Smooth muscle cell (in vitro differentiated cells): ENCODE measurements around the gene IER3. TPM values are rescaled to one million over a fixed set of nuclear protein-coding genes. Genes with fewer than 3 reads are reported as not detected.

Source experiments
- DNase-seq: peaks from one replicate; lab custom pipeline; 2025; ENCODE audit not compliant: unreplicated experiment; lab: John Stamatoyannopoulos, UW
- H2AFZ ChIP-seq: fragments of 200-600 bp; sonication (generic); 2 replicates; pipeline ENCODE4 v1.6.0; 2016; ENCODE audit warnings: antibody characterized with exemption, low read depth, mild to moderate bottlenecking
- H3F3A ChIP-seq: fragments of 200-600 bp; sonication (generic); 2 replicates; pipeline ENCODE4 v1.6.0; 2017; ENCODE audit warnings: antibody characterized with exemption, low read depth
- H3K27ac ChIP-seq: fragments of 200-600 bp; sonication (generic); 2 replicates; pipeline ENCODE4 v1.5.1; 2016; ENCODE audit warnings: low read depth, mild to moderate bottlenecking
- H3K27me3 ChIP-seq: fragments of 200-600 bp; sonication (generic); 2 replicates; pipeline ENCODE4 v1.6.1; 2016; ENCODE audit warnings: low read depth, mild to moderate bottlenecking
- H3K36me3 ChIP-seq: fragments of 200-600 bp; sonication (generic); 2 replicates; pipeline ENCODE4 v1.5.1; 2016; ENCODE audit warnings: low read depth
- H3K4me1 ChIP-seq: fragments of 200-600 bp; sonication (generic); 2 replicates; pipeline ENCODE4 v1.5.1; 2016; ENCODE audit warnings: low read depth
- H3K4me2 ChIP-seq: fragments of 200-600 bp; sonication (generic); 2 replicates; pipeline ENCODE4 v1.6.0; 2016; ENCODE audit warnings: mild to moderate bottlenecking
- H3K4me3 ChIP-seq: fragments of 200-600 bp; sonication (generic); 2 replicates; pipeline ENCODE4 v1.5.1; 2016; ENCODE audit warnings: mild to moderate bottlenecking
- H3K79me2 ChIP-seq: fragments of 200-600 bp; sonication (generic); 2 replicates; pipeline ENCODE4 v1.6.0; 2016; ENCODE audit warnings: low read depth, mild to moderate bottlenecking
- H3K9ac ChIP-seq: fragments of 200-600 bp; sonication (generic); 2 replicates; pipeline ENCODE4 v1.6.0; 2016; ENCODE audit warnings: low read depth
- H3K9me3 ChIP-seq: fragments of 200-600 bp; sonication (generic); replicated peaks from 2 replicates; pipeline ENCODE4 v1.5.1; 2016; ENCODE audit warnings: low read depth
- H4K20me1 ChIP-seq: fragments of 200-600 bp; sonication (generic); 2 replicates; pipeline ENCODE4 v1.6.0; 2016; ENCODE audit warnings: low read depth
- WGBS: methylation state at CpG from one replicate; pipeline ENCODE4 v1.1.7; 2016; ENCODE audit warnings: low lambda C conversion rate; 5-methylcytosine and 5-hydroxymethylcytosine counted together
- polyA plus RNA-seq: library from polyadenylated mRNA; unstranded; fragments of >200 nt; fragmentation: Nextera tagmentation; extraction: Ambion mirVana; gene quantifications from 2 replicates; pipeline ENCODE4 v1.2.1, GENCODE V29; 2016
- small RNA-seq: library from RNA; depleted of rRNA; stranded (forward); fragments of <200 nt; gene quantifications from one replicate; pipeline ENCODE3, GENCODE V24; 2014
- total RNA-seq: library from RNA; depleted of rRNA; stranded (reverse); fragments of >200 nt; gene quantifications from 2 replicates; pipeline ENCODE4 v1.2.3, GENCODE V29; 2014
- TF ChIP-seq, protein P1 (sequence below): fragments of 200-600 bp; sonication (generic); IDR thresholded peaks from 2 replicates; pipeline ENCODE4 v1.5.1; 2017; ENCODE audit warnings: borderline replicate concordance, mild to moderate bottlenecking, antibody characterized with exemption; ENCODE audit not compliant: insufficient read depth, poor library complexity, severe bottlenecking

Gene IER3
- total and polyA plus RNA-seq, 2 experiments from 2014 or later: 736 to 811 TPM

DNA sequence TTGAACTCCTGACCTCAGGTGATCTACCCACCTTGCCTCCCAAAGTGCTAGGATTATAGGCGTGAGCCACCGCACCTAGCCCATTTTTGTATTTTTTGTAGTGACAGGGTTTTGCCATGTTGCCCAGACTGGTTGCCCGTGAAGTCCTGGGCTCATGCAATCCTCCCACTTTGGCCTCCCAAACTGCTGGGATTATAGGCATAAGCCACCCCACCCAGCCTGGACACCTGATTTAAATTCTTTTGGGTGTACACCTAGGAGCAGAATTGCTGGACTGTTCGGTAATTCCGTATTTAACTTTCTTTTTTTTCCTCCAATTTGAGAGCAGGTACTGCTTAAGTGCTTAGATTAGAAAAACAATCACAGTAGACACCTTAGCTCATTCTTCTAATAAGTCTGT lies 47.9 kb downstream of the IER3 start:
- no peaks in the 10 kb centered on the region for H3K36me3 ChIP-seq
- no peaks in the 10 kb centered on the region for H3K27me3 ChIP-seq
- H3K4me1 ChIP-seq: no peaks in the 10 kb centered on the region
- no peaks in the 10 kb centered on the region for H3K79me2 ChIP-seq
- peaks cover 6% of the 10 kb centered on the region for H3F3A ChIP-seq
- H3K27ac ChIP-seq: no peak overlapping the region
- no peak overlapping the region for H3K9ac ChIP-seq
- TF ChIP-seq, protein P1, sequence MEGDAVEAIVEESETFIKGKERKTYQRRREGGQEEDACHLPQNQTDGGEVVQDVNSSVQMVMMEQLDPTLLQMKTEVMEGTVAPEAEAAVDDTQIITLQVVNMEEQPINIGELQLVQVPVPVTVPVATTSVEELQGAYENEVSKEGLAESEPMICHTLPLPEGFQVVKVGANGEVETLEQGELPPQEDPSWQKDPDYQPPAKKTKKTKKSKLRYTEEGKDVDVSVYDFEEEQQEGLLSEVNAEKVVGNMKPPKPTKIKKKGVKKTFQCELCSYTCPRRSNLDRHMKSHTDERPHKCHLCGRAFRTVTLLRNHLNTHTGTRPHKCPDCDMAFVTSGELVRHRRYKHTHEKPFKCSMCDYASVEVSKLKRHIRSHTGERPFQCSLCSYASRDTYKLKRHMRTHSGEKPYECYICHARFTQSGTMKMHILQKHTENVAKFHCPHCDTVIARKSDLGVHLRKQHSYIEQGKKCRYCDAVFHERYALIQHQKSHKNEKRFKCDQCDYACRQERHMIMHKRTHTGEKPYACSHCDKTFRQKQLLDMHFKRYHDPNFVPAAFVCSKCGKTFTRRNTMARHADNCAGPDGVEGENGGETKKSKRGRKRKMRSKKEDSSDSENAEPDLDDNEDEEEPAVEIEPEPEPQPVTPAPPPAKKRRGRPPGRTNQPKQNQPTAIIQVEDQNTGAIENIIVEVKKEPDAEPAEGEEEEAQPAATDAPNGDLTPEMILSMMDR: no peak
- no peak for DNase-seq
- WGBS: 92% methylated on average over 5 of the region's 5 CpGs
- H2AFZ ChIP-seq: no peak overlapping the region
- H3K4me2 ChIP-seq: no peak overlapping the region
- no peaks in the 10 kb centered on the region for H3K9me3 ChIP-seq
- H3K4me3 ChIP-seq: no peak overlapping the region
- no peaks in the 10 kb centered on the region for H4K20me1 ChIP-seq

Small RNA genes within 50 kb of the gene (small RNA-seq; reads per million reads assigned to genes)
- gene RF00019 (not detected), gene RN7SL353P (not detected)

Other genes starting within 250 kb of the IER3 start
- gene GNL1, start 188.1 kb downstream of the IER3 start, total RNA-seq: 16.5 and 27.2 TPM in 2 replicates
- 92.7 and 104 TPM in 2 replicates for gene GNL1, start 188.1 kb downstream of the IER3 start, polyA plus RNA-seq
- gene PRR3, start 187.3 kb downstream of the IER3 start, total RNA-seq: 12.7 and 29.4 TPM in 2 replicates
- gene PRR3, start 187.3 kb downstream of the IER3 start, polyA plus RNA-seq: 10.2 and 13.1 TPM in 2 replicates
- gene ABCF1, start 173.1 kb downstream of the IER3 start, total RNA-seq: 25.2 and 34.7 TPM in 2 replicates
- 39.1 and 57.3 TPM in 2 replicates for gene ABCF1, start 173.1 kb downstream of the IER3 start, polyA plus RNA-seq
- gene PPP1R10, start 127.3 kb downstream of the IER3 start, total RNA-seq: 42.1 and 65.1 TPM in 2 replicates
- gene PPP1R10, start 127.3 kb downstream of the IER3 start, polyA plus RNA-seq: 36.1 and 50.2 TPM in 2 replicates
- 38.7 and 53.2 TPM in 2 replicates for gene MRPS18B, start 126.7 kb downstream of the IER3 start, total RNA-seq
- 70.0 and 88.6 TPM in 2 replicates for gene MRPS18B, start 126.7 kb downstream of the IER3 start, polyA plus RNA-seq
- gene ATAT1, start 117.7 kb downstream of the IER3 start, total RNA-seq: 8.5 and 9.4 TPM in 2 replicates
- 16.5 and 18.8 TPM in 2 replicates for gene ATAT1, start 117.7 kb downstream of the IER3 start, polyA plus RNA-seq
- 1.8 and 4.3 TPM in 2 replicates for gene C6orf136, start 97.4 kb downstream of the IER3 start, total RNA-seq
- 5.3 and 8.8 TPM in 2 replicates for gene C6orf136, start 97.4 kb downstream of the IER3 start, polyA plus RNA-seq
- 12.4 and 16.0 TPM in 2 replicates for gene DHX16, start 71.5 kb downstream of the IER3 start, total RNA-seq
- gene DHX16, start 71.5 kb downstream of the IER3 start, polyA plus RNA-seq: 23.5 and 29.0 TPM in 2 replicates
- gene PPP1R18, start 57.9 kb downstream of the IER3 start, total RNA-seq: 42.7 and 55.3 TPM in 2 replicates
- 41.6 and 51.6 TPM in 2 replicates for gene PPP1R18, start 57.9 kb downstream of the IER3 start, polyA plus RNA-seq
- gene NRM, start 53.6 kb downstream of the IER3 start, total RNA-seq: 14.6 and 25.8 TPM in 2 replicates
- gene NRM, start 53.6 kb downstream of the IER3 start, polyA plus RNA-seq: 28.5 and 31.8 TPM in 2 replicates
- gene MDC1, start 27.3 kb downstream of the IER3 start, total RNA-seq: 6.9 and 7.0 TPM in 2 replicates
- 17.1 and 19.0 TPM in 2 replicates for gene MDC1, start 27.3 kb downstream of the IER3 start, polyA plus RNA-seq
- gene TUBB, start 24.2 kb downstream of the IER3 start, total RNA-seq: 1,002 and 1,039 TPM in 2 replicates
- gene TUBB, start 24.2 kb downstream of the IER3 start, polyA plus RNA-seq: 855 and 1,009 TPM in 2 replicates
- 79.8 and 87.6 TPM in 2 replicates for gene FLOT1, start 1.9 kb downstream of the IER3 start, total RNA-seq
- 117 and 146 TPM in 2 replicates for gene FLOT1, start 1.9 kb downstream of the IER3 start, polyA plus RNA-seq
- 30.7 and 82.6 TPM in 2 replicates for gene DDR1, start 140.0 kb upstream of the IER3 start, total RNA-seq
- gene DDR1, start 140.0 kb upstream of the IER3 start, polyA plus RNA-seq: 23.8 and 77.3 TPM in 2 replicates
- gene GTF2H4, start 163.7 kb upstream of the IER3 start, total RNA-seq: 15.6 and 24.8 TPM in 2 replicates
- 7.2 and 9.5 TPM in 2 replicates for gene GTF2H4, start 163.7 kb upstream of the IER3 start, polyA plus RNA-seq
- gene VARS2, start 169.7 kb upstream of the IER3 start, total RNA-seq: 15.1 and 18.4 TPM in 2 replicates
- gene VARS2, start 169.7 kb upstream of the IER3 start, polyA plus RNA-seq: 15.4 and 19.6 TPM in 2 replicates
- gene SFTA2, start 187.6 kb upstream of the IER3 start, total RNA-seq: not detected in 2 replicates
- gene SFTA2, start 187.6 kb upstream of the IER3 start, polyA plus RNA-seq: not detected in 2 replicates
- gene MUCL3, start 196.4 kb upstream of the IER3 start, total RNA-seq: 0.31 TPM in 1 of 2 replicates, not detected in the other
- gene MUCL3, start 196.4 kb upstream of the IER3 start, polyA plus RNA-seq: not detected in 2 replicates
- gene MUC21, start 239.2 kb upstream of the IER3 start, total RNA-seq: not detected in 2 replicates
- not detected in 2 replicates for gene MUC21, start 239.2 kb upstream of the IER3 start, polyA plus RNA-seq